Uterus (tissue), 2 donors: Measurements from ENCODE around the gene RNASE13.

Source experiments
- CTCF ChIP-seq, 4 experiments: fragments of 200-600 bp in 2 of 4; fragments of 450-650 bp in 2 of 4; sonication (generic) in 2 of 4; IDR thresholded peaks; one replicate each; pipeline ENCODE4 v1.5.1; 2016 to 2019; ENCODE audit warnings: antibody characterized with exemption in 4 of 4, mild to moderate bottlenecking in 2 of 4, moderate library complexity in 1 of 4
- POLR2A ChIP-seq, 2 donors: fragments of 450-650 bp; IDR thresholded peaks; one replicate each; pipeline ENCODE4 v1.6.1; 2016; ENCODE audit warnings: antibody characterized with exemption in 2 of 2, mild to moderate bottlenecking in 1 of 2, moderate library complexity in 1 of 2

- no peak for TF ChIP-seq POLR2A (IDR thresholded peaks at IDR 0.05)
- no peak for TF ChIP-seq CTCF (IDR thresholded peaks at IDR 0.05)
Observed at GRCh38 chr14:21054123-21054767, 19.6 kb upstream of the RNASE13 start.
